ENCODE results near the gene UBTD1.
"Not testable (repeated sequence)": the region's sequence is repeated elsewhere in the genome, so short reads cannot be mapped to it uniquely, and the experiment has no call there.

Gene UBTD1

GRCh38 chr10:97464226-97464625 lies 34.5 kb upstream of the UBTD1 start:
- no peak for TF ChIP-seq CTCF (IDR thresholded peaks at IDR 0.05; ENCODE audit: extremely low read depth, insufficient read depth, missing control alignments)
- no peak for DNase-seq (ENCODE audit: low spot score)
- in situ Hi-C loops (cut with MboI; ENCODE audit: low pct_unique_long_range_greater_than_20kb, low sequenced_read_pairs, unreplicated experiment), result no loop called here

DNA sequence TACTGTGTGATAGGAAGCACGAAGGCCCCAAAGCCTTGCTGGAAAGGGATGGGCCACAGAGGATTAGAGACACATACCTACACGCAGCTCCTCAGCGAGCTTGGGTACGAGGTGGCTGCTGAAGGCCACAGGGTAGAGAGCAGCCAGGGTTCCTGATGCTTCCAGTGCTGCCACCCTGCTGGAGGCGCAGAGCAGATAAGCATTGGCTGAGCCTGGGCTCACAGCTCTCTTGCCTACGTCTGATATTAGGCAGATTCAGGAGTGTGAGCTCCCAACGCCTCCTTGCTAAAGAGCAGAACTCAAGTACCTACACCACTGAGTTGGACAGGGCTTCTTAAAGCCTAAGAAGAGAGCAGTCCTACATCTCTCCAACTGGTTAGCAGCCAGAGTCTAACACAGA lies 32.7 kb upstream of the UBTD1 start:
- no peak for DNase-seq (ENCODE audit: low spot score)
- in situ Hi-C loops (cut with MboI; ENCODE audit: low pct_unique_long_range_greater_than_20kb, low sequenced_read_pairs, unreplicated experiment), result no loop called here
- no peak for TF ChIP-seq CTCF (IDR thresholded peaks at IDR 0.05; ENCODE audit: extremely low read depth, insufficient read depth, missing control alignments)

GRCh38 chr10:97466755-97467154 lies 32.0 kb upstream of the UBTD1 start:
- no peak for DNase-seq (ENCODE audit: low spot score)
- no peak for TF ChIP-seq CTCF (IDR thresholded peaks at IDR 0.05; ENCODE audit: extremely low read depth, insufficient read depth, missing control alignments)
- in situ Hi-C loops (cut with MboI; ENCODE audit: low pct_unique_long_range_greater_than_20kb, low sequenced_read_pairs, unreplicated experiment), result no loop called here

GRCh38 chr10:97468162-97468561 lies 30.6 kb upstream of the UBTD1 start:
- no peak for DNase-seq (ENCODE audit: low spot score)
- TF ChIP-seq CTCF (IDR thresholded peaks at IDR 0.05; ENCODE audit: extremely low read depth, insufficient read depth, missing control alignments), result no peak
- in situ Hi-C loops (cut with MboI; ENCODE audit: low pct_unique_long_range_greater_than_20kb, low sequenced_read_pairs, unreplicated experiment), result no loop called here

DNA sequence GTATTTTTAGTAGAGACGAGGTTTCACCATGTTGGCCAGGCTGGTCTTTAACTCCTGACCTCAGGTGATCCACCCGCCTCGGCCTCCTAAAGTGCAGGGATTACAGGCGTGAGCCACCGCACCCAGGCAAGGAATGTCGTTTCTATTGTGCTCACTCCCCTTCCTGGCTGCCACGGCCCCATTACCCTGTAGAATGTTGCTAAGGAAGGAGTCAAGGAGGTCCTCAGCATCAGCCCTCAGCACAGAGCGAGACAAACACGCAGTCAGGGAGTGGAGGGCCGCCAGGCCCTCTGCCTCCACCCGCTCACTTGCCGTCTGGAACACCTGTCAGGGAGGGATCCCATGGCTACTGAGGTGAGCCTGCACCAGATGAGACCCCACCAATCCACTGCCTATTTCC lies 29.9 kb upstream of the UBTD1 start:
- DNase-seq (ENCODE audit: low spot score); in situ Hi-C loops (cut with MboI; ENCODE audit: low pct_unique_long_range_greater_than_20kb, low sequenced_read_pairs, unreplicated experiment): not testable (repeated sequence)

GRCh38 chr10:97474918-97475317 lies 23.8 kb upstream of the UBTD1 start:
- TF ChIP-seq CTCF (IDR thresholded peaks at IDR 0.05; ENCODE audit: extremely low read depth, insufficient read depth, missing control alignments), result no peak
- in situ Hi-C loops (cut with MboI; ENCODE audit: low pct_unique_long_range_greater_than_20kb, low sequenced_read_pairs, unreplicated experiment), result no loop called here
- DNase-seq (ENCODE audit: low spot score), result no peak

DNA sequence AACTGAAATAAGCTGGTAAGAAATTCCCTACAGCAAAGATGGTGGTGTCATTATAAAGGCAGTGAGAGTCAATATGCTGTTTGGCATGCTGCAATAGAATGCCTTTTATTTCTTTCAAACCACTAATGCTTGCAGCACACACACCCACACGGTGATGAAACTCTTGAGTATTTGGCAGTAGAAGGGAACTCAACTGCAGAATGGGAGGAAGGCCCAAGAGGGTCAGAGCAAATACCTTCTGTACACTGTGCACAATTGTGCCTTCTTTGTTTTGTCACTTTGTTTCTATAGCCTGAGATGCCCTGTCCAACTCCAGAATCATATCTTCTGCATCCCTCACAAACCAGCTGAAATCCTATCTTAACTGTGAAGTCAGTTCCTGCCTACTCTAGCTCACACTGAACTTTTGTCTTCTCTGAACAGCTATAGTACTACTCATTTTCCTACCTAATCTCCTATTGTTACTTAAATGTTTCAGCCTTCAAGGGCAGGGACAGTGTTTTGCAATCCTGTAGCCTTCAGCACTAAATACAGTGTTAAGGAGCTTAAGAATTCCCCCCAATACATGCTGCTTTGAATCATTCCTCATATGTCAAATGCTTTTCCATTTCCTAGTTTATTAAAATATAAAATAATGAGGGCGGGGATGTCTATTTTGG lies 22.7 kb upstream of the UBTD1 start:
- in situ Hi-C loops (cut with MboI; ENCODE audit: low pct_unique_long_range_greater_than_20kb, low sequenced_read_pairs, unreplicated experiment), result no loop called here
- DNase-seq (ENCODE audit: low spot score), result no peak
- TF ChIP-seq CTCF (IDR thresholded peaks at IDR 0.05; ENCODE audit: extremely low read depth, insufficient read depth, missing control alignments), result no peak

DNA sequence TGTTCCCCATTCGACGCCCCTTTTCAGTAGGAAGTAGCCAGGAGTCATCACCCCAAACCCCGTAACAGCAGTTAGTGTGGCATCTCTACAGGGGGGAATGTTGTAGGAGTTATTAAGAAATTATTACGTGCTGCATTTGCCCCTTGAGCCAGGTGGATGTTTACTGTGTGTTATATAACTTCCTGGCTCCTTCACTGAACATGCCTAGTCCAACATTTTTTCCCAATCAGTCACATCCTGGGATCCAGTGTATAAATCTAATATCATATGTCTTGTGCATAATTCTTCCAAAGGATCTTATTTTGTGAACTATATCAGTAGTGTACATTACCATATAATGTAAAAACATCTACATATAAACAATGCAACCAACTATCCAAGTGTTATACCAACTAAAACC lies 19.3 kb upstream of the UBTD1 start:
- DNase-seq (ENCODE audit: low spot score); in situ Hi-C loops (cut with MboI; ENCODE audit: low pct_unique_long_range_greater_than_20kb, low sequenced_read_pairs, unreplicated experiment): not testable (repeated sequence)
